GM19328 (cell line): Measurements from ENCODE around the gene SH2D3A.

ENCODE experiments used
- ATAC-seq: cut with Tn5 transposase; IDR thresholded peaks from one replicate; pipeline ENCODE4 v1.9.1; 2021; ENCODE audit warnings: mild to moderate bottlenecking, moderate library complexity; ENCODE audit not compliant: unreplicated experiment

SH2D3A gene

DNA sequence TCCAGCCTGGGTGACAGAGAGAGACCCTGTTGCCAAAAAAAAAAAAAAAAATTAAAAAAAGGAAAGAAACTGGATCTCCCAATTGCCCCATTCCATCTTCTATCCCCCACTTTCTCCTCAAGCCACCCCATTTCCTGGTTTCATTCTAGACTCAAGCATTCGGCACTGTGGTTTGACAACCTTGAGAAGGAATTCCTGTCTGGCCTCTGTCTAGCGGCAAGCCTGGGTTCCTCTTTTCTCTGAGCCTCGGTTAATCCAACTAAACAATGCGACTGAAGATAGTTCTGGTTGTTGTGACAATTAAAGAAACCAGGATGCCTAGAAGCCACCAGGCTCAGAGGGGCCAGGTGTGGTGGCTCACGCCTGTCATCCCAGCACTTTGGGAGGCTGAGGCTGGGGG lies 43.5 kb downstream of the SH2D3A start:
- no peak for ATAC-seq

DNA sequence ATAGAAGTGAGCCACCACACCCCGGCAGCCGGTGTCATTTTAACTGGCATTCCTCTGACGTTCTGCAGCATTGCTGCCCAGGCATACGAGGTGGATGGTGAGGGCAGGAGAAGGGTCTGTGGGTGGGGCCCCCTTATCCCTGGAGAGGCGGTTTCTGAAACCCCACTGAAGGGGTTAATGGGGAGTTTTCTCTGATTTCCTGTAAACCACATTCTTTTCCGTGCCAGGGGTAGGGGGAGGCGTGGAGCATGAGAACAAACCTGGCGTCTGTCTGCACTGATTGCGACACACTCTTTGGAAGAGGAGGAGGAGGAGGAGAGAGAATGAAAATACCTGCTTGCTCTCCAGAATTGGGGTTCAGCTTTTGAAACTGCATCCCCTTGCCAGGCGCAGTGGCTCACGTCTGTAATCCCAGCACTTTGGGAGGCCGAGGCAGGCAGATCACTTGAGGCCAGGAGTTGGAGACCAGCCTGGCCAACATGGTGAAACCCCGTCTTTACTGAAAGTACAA lies 44.1 kb downstream of the SH2D3A start:
- no peak for ATAC-seq

DNA sequence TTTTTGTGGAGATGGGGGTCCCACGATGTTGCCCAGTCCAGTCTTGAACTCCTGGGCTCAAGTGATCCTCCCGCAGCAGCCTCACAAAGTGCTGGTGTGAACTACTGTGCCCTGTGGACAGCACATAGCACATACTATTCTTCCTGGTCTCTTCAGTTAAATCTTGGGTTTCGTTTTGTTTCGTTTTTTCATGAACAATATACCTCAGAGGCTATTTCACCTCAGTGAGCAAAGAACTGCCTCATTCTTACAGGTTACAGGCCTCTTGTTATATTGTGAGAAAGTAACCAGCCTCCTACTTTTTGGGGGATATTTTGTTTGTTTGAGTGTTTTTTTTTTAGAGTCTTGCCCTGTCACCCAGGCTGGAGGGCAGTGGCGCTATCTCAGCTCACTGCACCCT lies 45.5 kb downstream of the SH2D3A start:
- no peak for ATAC-seq

DNA sequence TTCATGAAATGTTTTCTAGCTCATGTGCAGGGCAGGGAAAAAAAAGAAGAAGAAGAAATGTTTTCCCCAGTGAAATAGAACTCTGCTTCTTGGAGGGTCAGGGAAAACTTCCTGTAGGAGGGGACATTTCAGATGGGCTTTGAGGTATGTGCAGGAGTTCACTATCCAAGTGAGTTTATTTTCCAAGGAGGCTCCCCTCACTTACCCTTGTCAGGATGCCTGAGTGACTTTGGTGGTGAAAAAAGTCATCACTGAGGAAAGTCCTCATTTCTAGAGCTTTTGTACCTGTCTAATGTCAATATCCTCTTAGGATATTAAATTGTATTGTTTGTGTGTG lies 46.1 kb downstream of the SH2D3A start:
- ATAC-seq = no peak

DNA sequence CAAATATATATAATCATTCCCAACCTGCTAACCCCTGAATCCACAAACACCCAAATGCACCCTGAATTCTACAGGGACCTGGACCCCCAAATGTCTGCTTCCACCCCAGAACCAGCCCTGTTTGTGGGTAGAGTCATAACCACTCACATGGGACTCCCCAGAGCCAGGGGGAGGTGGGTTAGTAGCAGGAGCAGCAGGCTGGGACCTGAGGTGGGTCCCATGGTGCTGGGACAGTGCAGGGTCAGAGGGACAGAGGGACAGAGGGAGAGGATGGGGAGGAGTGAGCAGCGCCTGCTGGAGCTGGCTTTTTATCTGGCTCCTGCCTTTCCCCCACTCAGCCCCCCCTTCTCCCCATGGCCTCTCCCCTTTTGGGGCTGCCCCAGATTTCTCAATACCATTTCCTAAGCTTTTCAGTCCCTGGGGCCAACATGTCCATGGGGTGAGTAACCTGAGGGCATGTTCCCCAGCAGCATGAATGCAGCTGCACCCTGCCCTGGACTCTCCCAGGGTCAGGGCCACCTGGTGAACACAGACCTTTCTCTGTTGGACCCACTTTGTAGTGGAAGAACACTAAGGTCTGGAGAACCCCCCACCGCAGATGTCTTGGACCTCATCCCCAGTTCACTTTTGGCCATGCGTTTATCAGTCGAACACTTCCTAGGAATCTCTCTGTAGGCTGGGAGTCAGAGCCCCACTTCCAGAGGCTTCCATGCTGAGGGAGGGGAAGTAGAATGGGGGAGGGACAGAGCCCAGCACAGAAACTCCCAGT lies 46.7 kb downstream of the SH2D3A start, which contains the start of gene C3:
C3 (minus strand) TSS at position 282 of the 769 bp plus-strand sequence; CDS start at position 221, 61 bp downstream.
- no peak for ATAC-seq

DNA sequence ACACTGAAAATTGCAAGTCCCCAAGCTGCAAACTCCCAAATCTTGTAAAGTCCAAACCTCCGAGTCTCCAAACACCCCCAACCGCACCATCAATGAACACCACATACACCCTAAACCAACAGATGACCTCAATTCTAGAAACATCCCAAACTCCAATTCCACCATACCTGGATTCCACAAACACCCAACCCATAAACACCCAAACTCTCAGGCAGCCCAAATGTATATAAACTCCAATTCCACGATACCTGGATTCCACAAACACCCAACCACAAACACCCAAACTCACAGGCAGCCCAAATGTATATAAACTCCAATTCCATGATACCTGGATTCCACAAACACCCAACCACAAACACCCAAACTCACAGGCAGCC lies 47.3 kb downstream of the SH2D3A start:
- no peak for ATAC-seq

DNA sequence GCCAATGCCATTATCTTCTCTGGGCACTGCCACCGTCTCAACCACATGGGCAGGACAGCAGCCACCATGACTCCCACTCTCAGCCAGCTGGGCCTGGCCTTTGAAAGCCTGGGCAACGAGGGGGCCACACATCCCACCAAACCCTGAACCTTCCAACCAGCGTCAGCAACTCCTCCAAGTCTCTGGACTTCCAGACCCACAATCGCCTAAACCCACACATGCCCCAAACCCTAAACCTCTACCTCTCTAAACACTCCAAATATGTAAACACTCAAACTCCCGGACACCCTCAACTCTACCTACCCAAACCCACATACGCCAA lies 47.7 kb downstream of the SH2D3A start:
- no peak for ATAC-seq

DNA sequence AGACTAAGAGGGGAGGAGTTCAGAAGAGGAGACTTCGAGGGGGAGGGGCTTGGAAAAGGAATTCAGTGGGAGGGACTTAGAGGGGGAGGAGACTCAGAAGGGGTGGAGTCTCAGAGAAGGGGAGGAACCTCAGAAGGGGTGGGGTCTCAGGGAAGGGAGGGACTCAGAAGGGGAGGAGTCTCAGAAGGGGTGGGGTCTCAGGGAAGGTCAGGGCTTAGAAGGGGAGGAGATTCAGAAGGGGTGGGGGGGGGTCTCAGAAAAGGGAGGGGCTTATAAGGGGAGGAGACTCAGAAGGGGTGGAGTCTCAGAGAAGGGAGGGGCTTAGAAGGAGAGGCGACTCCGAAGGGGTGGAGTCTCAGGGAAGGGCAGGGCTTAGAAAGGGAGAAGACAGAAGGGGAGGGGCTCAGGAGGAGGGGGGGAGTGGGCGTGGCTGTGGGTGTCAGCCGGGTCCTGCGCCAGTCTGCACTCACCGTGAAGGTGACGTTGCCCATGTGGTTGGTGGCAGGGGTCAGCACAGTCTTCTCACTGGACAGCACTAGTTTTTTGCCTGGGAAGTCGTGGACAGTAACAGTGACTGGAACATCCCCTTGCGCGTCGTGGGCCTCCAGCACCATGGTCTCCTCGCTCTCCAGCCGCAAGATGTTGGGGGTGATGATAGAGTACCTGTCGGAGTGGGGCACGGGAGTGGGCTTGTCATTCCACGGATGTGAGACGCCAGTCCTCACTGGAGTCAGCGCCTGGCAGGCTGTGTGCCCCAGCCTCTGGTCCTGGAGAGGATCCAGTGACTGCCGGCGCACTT lies 48.3 kb downstream of the SH2D3A start:
- no peak for ATAC-seq

DNA sequence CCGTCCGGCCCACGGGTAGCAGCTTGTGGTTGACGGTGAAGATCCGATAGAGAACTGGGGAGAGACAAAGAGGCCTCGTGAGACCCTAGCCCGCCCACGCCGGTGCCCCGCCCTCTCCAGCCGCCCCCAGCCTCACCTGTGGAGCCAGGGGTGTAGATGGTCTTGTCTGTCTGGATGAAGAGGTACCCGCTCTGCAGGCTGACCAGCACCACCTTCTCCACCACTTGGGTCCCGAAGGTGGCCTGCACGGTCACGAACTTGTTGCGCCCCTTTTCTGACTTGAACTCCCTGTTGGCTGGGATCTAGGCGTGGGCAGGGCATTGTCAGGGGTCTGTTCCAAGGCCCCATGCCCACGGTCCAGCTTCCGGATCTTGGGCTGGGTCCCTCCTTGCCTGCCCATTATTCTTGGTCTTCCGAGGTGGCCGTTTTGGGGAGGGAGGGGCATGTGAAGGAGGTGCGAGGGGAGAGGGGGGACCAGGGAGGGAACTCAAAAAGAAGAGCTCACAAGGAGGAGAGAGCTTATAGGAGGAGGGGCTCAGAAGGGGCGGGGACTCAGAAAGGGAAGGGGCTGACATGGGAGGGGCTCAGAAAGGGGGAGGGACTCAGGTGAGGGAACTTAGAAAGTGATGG lies 49.0 kb downstream of the SH2D3A start:
- ATAC-seq = no peak

DNA sequence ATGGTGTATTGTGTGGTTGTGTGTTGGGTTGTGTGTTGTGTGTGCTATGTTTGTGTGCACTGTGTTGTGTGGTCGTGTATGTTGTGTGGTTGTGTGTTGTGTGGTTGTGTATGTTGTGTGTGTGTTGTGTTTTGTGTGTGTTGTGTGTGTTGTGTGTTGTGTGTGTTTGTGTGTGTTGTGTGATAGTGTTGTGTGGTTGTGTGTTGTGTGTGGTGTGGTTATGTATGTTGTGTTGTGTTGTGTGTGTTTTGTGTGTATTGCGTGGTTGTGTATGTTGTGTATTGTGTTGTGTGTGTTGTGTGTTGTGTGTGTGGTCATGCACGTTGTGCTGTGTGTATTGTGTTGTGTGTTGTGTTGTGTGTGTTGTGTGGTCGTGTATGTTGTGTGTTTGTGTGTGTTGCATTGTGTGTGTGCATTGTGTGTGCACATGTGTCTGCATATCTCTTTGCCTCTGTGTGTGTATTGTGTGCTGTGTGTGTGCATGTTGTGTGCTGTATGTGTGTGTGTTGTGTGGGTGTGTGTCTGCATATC lies 49.7 kb downstream of the SH2D3A start:
- no peak for ATAC-seq

DNA sequence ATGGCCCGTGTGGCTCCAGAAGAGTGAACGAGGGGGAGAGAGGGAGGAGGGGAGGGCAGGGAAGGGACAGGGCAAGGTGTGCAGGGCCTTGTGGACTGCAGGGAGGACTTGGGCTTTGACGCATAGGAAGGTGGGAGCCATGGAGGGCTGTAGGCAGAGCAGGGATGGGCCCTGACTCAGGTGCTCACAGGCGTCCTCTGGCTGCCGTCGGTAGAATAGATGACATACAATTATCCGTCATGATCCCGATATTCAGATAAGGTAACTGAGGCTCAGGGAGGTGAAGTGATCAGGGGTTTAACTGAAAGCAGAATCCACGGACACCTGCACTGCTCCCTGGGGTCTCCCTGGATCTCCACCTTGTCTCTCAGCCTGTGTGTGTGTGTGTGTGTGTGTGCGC lies 50.2 kb downstream of the SH2D3A start:
- no peak for ATAC-seq

DNA sequence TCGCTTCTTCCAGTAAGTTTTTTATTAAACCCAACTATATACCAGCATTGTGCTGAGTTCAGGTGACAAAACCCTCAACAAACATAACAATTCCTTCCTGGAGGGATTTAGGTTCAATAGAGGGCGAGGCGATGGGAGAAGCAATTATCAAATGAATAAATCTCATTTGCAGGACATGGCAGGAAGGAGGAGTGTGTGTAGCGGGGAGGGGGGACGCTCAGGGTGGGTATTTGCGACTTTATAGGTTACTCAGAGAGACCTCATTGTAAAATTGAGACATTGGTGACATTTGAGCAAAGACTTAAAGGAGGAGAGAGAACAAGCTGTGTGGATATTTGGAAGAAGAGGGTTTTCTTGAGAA lies 50.6 kb downstream of the SH2D3A start:
- ATAC-seq = no peak

DNA sequence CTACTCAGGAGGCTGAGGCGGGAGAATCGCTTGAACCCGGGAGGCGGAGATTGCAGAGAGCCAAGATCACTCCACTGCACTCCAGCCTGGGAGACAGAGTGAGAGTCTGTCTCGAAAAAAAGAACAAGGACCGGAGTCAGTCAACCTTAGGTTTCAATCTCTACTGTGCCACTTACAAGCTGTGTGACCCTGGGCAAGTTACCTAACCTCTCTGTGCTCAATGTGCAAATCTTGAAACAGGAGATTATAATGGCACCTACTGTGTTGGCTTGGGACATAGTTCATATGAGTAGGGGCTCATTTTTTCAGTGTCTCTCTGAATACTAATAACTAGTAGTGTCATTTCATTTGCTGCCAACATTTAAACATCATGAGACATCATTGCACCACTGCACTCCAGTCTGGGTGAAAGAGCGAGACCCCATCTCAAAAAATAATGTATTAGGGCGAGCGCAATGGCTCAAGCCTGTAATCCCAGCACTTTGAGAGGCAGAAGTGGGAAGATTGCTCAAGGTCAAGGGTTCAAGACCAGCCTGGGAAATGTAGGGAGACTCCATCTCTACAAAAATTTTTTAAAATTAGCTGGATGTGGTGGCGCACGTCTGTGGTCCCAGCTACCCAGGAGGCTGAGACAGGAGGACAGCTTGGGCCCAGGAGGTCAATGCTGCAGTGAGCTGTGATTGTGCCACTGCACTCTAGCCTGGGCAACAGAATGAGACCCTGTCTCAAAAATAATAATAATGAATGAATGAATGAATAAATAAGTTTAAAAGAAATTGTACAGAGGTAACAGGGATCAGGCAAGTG lies 52.3 kb downstream of the SH2D3A start:
- no peak for ATAC-seq

DNA sequence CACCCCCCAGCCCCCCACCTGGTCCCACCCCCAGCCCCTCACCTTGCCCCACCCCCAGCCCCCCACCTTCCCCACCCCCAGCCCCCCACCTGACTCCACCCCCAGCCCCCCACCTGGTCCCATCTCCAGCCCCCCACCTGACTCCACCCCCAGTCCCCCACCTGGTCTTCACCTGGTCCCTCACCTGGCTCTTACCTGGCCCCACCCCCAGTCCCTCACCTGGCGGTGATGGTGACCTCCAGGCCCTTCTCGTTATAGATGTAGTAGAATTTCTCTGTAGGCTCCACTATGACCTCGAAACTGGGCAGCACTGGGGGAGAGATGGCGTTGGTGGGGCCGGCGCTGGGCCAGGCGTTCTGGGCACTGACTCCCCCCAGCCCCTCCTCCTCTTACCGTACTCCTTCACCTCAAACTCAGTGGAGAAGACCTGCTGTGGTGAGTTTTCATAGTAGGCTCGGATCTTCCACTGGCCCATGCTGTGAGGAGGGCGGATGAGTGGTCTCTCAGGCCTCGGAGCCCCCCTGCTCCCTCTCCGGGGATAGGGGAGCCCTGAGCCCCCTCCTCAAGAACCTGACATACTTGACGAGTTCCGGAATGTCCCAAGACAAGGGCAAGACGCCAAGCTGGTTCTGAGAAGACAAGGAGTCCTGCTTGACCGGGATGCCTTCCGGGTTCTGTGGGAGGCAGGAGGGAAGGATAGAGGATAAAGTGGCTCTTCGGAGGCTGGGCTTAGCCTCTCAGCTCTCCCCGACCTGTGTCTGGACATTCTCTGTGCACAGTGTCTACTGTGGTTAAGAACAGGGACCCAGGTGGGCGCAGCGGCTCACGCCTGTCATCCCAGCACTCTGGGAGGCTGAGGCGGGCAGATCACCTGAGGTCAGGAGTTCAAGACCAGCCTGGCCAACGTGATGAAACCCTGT lies 53.2 kb downstream of the SH2D3A start:
- no peak for ATAC-seq

DNA sequence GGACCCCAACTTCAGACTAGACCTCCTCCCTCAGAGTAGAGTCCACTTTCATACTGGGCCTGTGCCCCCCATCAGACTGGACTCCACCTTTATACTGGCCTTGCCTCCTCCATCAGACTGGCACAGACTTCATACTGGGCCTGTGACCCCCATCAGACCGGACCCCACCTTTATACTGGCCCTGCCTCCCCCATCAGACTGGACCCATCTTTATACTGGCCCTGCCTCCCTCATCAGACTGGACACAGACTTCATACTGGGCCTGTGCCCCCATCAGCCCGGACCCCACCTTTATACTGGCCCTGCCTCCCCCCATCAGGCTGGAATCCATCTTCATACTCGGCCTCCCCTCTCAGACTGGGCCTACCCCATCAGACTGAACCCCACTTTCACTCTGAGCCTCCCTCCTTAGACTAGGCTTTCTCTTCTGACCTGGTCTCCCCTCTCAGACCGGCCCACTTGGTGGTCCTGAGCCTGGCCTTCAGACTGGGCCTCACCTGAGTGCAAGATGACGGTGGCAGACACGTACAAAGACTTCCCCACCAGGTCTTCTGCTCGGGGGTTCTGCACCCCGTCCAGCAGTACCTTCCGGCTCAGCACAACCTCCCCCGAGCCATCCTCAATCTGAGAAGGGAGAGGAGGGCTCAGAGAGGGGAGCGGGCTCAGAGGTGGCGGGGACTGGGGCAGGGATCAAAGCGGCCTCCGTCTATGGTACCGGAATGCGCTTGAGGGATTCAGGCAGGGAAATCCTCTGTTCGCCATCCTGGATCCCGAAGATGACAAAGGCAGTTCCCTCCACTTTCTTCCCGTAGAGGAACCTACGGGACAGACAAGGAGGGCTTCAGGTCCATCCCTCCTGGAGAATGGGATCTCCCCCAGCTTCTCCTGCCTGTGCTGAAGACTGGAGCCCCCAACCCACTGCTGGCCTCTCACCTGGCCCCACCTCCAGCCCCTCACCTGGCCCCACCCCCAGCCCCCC lies 54.3 kb downstream of the SH2D3A start:
- no peak for ATAC-seq

DNA sequence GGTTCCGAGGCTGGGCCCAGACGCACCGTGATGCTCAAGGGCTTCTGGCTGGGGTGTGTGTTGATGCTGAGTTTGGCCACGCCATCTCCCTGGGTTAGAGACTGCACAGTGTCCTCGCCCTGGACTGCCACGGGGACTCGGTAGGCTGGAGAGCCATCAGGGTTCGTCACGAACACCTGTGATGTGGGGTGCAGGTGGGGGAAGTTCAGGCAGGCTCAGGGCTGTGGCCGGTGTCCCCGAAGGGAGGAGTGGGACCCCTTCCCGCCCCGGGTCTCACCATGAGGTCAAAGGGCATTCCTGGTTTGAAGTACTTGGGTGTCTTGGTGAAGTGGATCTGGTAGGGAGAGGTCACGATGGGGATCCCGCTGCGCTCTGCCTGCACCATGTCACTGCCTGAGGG lies 55.0 kb downstream of the SH2D3A start:
- no peak for ATAC-seq

DNA sequence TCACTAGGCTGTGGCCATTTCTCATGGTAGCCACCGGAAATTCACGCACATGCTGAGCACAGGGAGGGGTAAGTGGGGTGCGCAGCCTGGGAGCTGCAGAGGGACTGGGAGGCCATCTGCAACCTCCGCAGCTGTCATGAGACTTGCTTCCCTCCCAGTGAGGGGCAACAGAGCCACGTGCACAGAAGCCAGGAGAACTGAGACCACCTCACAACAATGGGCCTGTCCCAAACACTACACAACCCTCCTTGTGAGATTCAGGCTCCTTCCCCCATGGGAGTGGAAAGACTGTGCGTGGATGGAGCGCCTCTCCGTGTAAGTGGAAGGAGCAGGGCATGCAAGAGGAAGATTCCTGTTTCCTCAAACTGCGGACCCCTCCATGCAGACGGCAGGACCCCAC lies 55.6 kb downstream of the SH2D3A start:
- no peak for ATAC-seq

DNA sequence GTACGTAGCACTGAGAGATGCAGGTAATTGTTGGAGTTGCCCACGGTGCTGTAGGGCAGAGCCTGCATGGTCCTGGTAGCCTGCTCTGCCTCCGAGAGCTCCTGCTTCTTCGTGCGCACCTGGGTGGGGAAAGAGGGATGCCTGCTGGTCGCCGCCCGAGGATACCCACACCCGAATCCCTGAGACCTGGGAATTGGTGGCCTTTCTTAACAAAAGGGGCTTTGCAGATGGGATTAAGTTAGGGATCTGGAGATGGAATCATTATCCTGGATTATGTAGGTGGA lies 56.2 kb downstream of the SH2D3A start:
- no peak for ATAC-seq
